Kidney tubule cell (primary cell): ENCODE results near the gene BCL11A.

ENCODE experiments used
- DNase-seq: peaks from one replicate; pipeline ENCODE4 v3.0.0-alpha.2; 2018; ENCODE audit warnings: low spot score

The BCL11A gene

GRCh38 chr2:60505240-60505879, 48.1 kb downstream of the BCL11A start:
- DNase-seq, result no peak

GRCh38 chr2:60504049-60504448, 49.4 kb downstream of the BCL11A start:
- no peak for DNase-seq

GRCh38 chr2:60502144-60502543, 51.3 kb downstream of the BCL11A start:
- DNase-seq, result no peak

GRCh38 chr2:60500861-60501260, 52.6 kb downstream of the BCL11A start:
- DNase-seq, result no peak

- DNase-seq, result no peak
These were observed 53.7 kb downstream of the BCL11A start for GRCh38 chr2:60499651-60500265.

- DNase-seq, result no peak
These were observed 54.5 kb downstream of the BCL11A start for GRCh38 chr2:60498816-60499429.

- no peak for DNase-seq
These were observed 55.2 kb downstream of the BCL11A start for GRCh38 chr2:60498127-60498815.

- no peak for DNase-seq
These were observed 56.0 kb downstream of the BCL11A start for GRCh38 chr2:60497500-60497899.

- no peak for DNase-seq
These were observed 56.5 kb downstream of the BCL11A start for GRCh38 chr2:60496956-60497355.

- DNase-seq, result no peak
These were observed 57.0 kb downstream of the BCL11A start for GRCh38 chr2:60496475-60496874.

- DNase-seq, result no peak
These were observed 58.3 kb downstream of the BCL11A start for GRCh38 chr2:60495041-60495625.

- DNase-seq, result no peak
These were observed 59.6 kb downstream of the BCL11A start for GRCh38 chr2:60493804-60494387.

- no peak for DNase-seq
These were observed 60.9 kb downstream of the BCL11A start for GRCh38 chr2:60492548-60492947.

GRCh38 chr2:60490848-60491247, 62.6 kb downstream of the BCL11A start:
- DNase-seq, result no peak

GRCh38 chr2:60490441-60490840, 63.0 kb downstream of the BCL11A start:
- DNase-seq, result no peak

- DNase-seq, result no peak
These were observed 64.2 kb downstream of the BCL11A start for GRCh38 chr2:60489289-60489688.

GRCh38 chr2:60488291-60488690, 65.2 kb downstream of the BCL11A start:
- no peak for DNase-seq

- DNase-seq, result no peak
These were observed 66.3 kb downstream of the BCL11A start for GRCh38 chr2:60487174-60487573.

- peak; percentile 28 for DNase-seq
These were observed 66.9 kb downstream of the BCL11A start for GRCh38 chr2:60486551-60486950.

- no peak for DNase-seq
These were observed 67.4 kb downstream of the BCL11A start for GRCh38 chr2:60486067-60486466.

- no peak for DNase-seq
These were observed 67.9 kb downstream of the BCL11A start for GRCh38 chr2:60485550-60485949.

GRCh38 chr2:60485055-60485454, 68.4 kb downstream of the BCL11A start:
- no peak for DNase-seq
